Ammon's horn (tissue), 1 donor: Measurements from ENCODE around the gene KRT28.

Source experiments
- DNase-seq: peaks from one replicate; pipeline ENCODE4 v3.0.0-alpha.2; 2016; ENCODE audit warnings: low spot score

Gene KRT28

GRCh38 chr17:40799859-40800258, at the start of gene KRT28:
Gene KRT28 (minus strand): TSS chr17:40799959. CDS start chr17:40799893, 66 bp downstream.
- no peak for DNase-seq

GRCh38 chr17:40848583-40849235, 49.0 kb upstream of the KRT28 start:
- DNase-seq, result no peak

- no peak for DNase-seq
Measured at GRCh38 chr17:40846515-40847144, 46.9 kb upstream of the KRT28 start.

- no peak for DNase-seq
Measured at GRCh38 chr17:40844671-40845107, 44.9 kb upstream of the KRT28 start.

- no peak for DNase-seq
Measured at GRCh38 chr17:40843242-40843641, 43.5 kb upstream of the KRT28 start.

- no peak for DNase-seq
Measured at GRCh38 chr17:40841246-40841645, 41.5 kb upstream of the KRT28 start.

- no peak for DNase-seq
Measured at GRCh38 chr17:40839194-40839593, 39.4 kb upstream of the KRT28 start.

GRCh38 chr17:40836020-40836419, 36.3 kb upstream of the KRT28 start:
- no peak for DNase-seq

- DNase-seq, result no peak
Measured at GRCh38 chr17:40833882-40834281, 34.1 kb upstream of the KRT28 start.

- DNase-seq, result no peak
Measured at GRCh38 chr17:40832840-40833239, 33.1 kb upstream of the KRT28 start.

GRCh38 chr17:40830085-40830776, 30.5 kb upstream of the KRT28 start:
- DNase-seq, result no peak

GRCh38 chr17:40828454-40829044, 28.8 kb upstream of the KRT28 start:
- DNase-seq, result no peak

GRCh38 chr17:40827746-40828453, 28.1 kb upstream of the KRT28 start:
- no peak for DNase-seq

- DNase-seq, result no peak
Measured at GRCh38 chr17:40825599-40825998, 25.8 kb upstream of the KRT28 start.

- DNase-seq, result no peak
Measured at GRCh38 chr17:40824015-40824832, 24.5 kb upstream of the KRT28 start.

GRCh38 chr17:40822132-40822812, 22.5 kb upstream of the KRT28 start, which contains the start of gene KRT10:
Gene KRT10 (minus strand): TSS chr17:40822614. CDS start chr17:40822585, 29 bp downstream.
- no peak for DNase-seq

GRCh38 chr17:40821536-40821935, 21.8 kb upstream of the KRT28 start:
- DNase-seq, result no peak

- no peak for DNase-seq
Measured at GRCh38 chr17:40820228-40820838, 20.6 kb upstream of the KRT28 start.

- DNase-seq, result no peak
Measured at GRCh38 chr17:40819528-40820125, 19.9 kb upstream of the KRT28 start.
